Measurements from ENCODE around the gene YWHAE. TPM values are rescaled to one million over a fixed set of nuclear protein-coding genes. Genes with fewer than 3 reads are reported as not detected.
A peak's percentile ranks its signal among the peaks of the same experiment; 100 is the strongest.
"Not testable (repeated sequence)": the region's sequence is repeated elsewhere in the genome, so short reads cannot be mapped to it uniquely, and the experiment has no call there.

The YWHAE gene
- total RNA-seq = 160 TPM
- polyA plus RNA-seq = 264 TPM
- long read RNA-seq, donor 1, transcript YWHAE-201 (6 exons, 2,211 nt) = major isoform, 23 of 35 reads
- long read RNA-seq, donor 1, partial matches to known transcripts = 7 of 35 reads
- long read RNA-seq, donor 1, other reads (novel, unspliced or antisense) = 0 of 35 reads
- long read RNA-seq, donor 2 = 0 reads
- long read RNA-seq, donor 3, transcript YWHAE-204 (3 exons, 691 nt) = minor isoform, 10 of 338 reads
- long read RNA-seq, donor 3, transcript YWHAE-201 (6 exons, 2,211 nt) = major isoform, 246 of 338 reads
- long read RNA-seq, donor 3, transcript YWHAE-208 (7 exons, 1,818 nt) = minor isoform, 9 of 338 reads
- long read RNA-seq, donor 3, transcript YWHAE-205 (2 exons, 465 nt) = minor isoform, 59 of 338 reads
- long read RNA-seq, donor 3, partial matches to known transcripts = 13 of 338 reads
- long read RNA-seq, donor 3, other reads (novel, unspliced or antisense) = 0 of 338 reads
- long read RNA-seq, donor 4, transcript YWHAE-205 (2 exons, 465 nt) = minor isoform, 39 of 177 reads
- long read RNA-seq, donor 4, transcript YWHAE-201 (6 exons, 2,211 nt) = major isoform, 103 of 177 reads
- long read RNA-seq, donor 4, transcript YWHAE-208 (7 exons, 1,818 nt) = minor isoform, 5 of 177 reads
- long read RNA-seq, donor 4, partial matches to known transcripts = 25 of 177 reads
- long read RNA-seq, donor 4, other reads (novel, unspliced or antisense) = 0 of 177 reads
- long read RNA-seq, donor 5, transcript YWHAE-208 (7 exons, 1,818 nt) = minor isoform, 8 of 422 reads
- long read RNA-seq, donor 5, transcript YWHAE-204 (3 exons, 691 nt) = minor isoform, 11 of 422 reads
- long read RNA-seq, donor 5, transcript YWHAE-205 (2 exons, 465 nt) = minor isoform, 96 of 422 reads
- long read RNA-seq, donor 5, transcript YWHAE-201 (6 exons, 2,211 nt) = major isoform, 272 of 422 reads
- long read RNA-seq, donor 5, partial matches to known transcripts = 33 of 422 reads
- long read RNA-seq, donor 5, other reads (novel, unspliced or antisense) = 0 of 422 reads
- long read RNA-seq, donor 6, transcript YWHAE-204 (3 exons, 691 nt) = minor isoform, 6 of 184 reads
- long read RNA-seq, donor 6, transcript YWHAE-201 (6 exons, 2,211 nt) = major isoform, 98 of 184 reads
- long read RNA-seq, donor 6, transcript YWHAE-205 (2 exons, 465 nt) = minor isoform, 11 of 184 reads
- long read RNA-seq, donor 6, partial matches to known transcripts = 64 of 184 reads
- long read RNA-seq, donor 6, other reads (novel, unspliced or antisense) = 0 of 184 reads
- long read RNA-seq, donor 7, transcript YWHAE-205 (2 exons, 465 nt) = minor isoform, 39 of 262 reads
- long read RNA-seq, donor 7, transcript YWHAE-213 (1 exons, 1,374 nt) = minor isoform, 16 of 262 reads
- long read RNA-seq, donor 7, transcript YWHAE-201 (6 exons, 2,211 nt) = major isoform, 150 of 262 reads
- long read RNA-seq, donor 7, transcript YWHAE-208 (7 exons, 1,818 nt) = minor isoform, 7 of 262 reads
- long read RNA-seq, donor 7, partial matches to known transcripts = 42 of 262 reads
- long read RNA-seq, donor 7, other reads (novel, unspliced or antisense) = 0 of 262 reads
- long read RNA-seq, donor 8, transcript YWHAE-205 (2 exons, 465 nt) = minor isoform, 20 of 113 reads
- long read RNA-seq, donor 8, transcript YWHAE-201 (6 exons, 2,211 nt) = major isoform, 50 of 113 reads
- long read RNA-seq, donor 8, transcript YWHAE-204 (3 exons, 691 nt) = minor isoform, 5 of 113 reads
- long read RNA-seq, donor 8, partial matches to known transcripts = 35 of 113 reads
- long read RNA-seq, donor 8, other reads (novel, unspliced or antisense) = 0 of 113 reads
- long read RNA-seq, donor 9, transcript YWHAE-205 (2 exons, 465 nt) = minor isoform, 29 of 160 reads
- long read RNA-seq, donor 9, transcript YWHAE-201 (6 exons, 2,211 nt) = major isoform, 109 of 160 reads
- long read RNA-seq, donor 9, partial matches to known transcripts = 13 of 160 reads
- long read RNA-seq, donor 9, other reads (novel, unspliced or antisense) = 0 of 160 reads
- long read RNA-seq, donor 10, transcript YWHAE-205 (2 exons, 465 nt) = minor isoform, 37 of 201 reads
- long read RNA-seq, donor 10, transcript YWHAE-208 (7 exons, 1,818 nt) = minor isoform, 6 of 201 reads
- long read RNA-seq, donor 10, transcript YWHAE-204 (3 exons, 691 nt) = minor isoform, 9 of 201 reads
- long read RNA-seq, donor 10, transcript YWHAE-201 (6 exons, 2,211 nt) = major isoform, 95 of 201 reads
- long read RNA-seq, donor 10, partial matches to known transcripts = 53 of 201 reads
- long read RNA-seq, donor 10, other reads (novel, unspliced or antisense) = 0 of 201 reads

GRCh38 chr17:1399679-1400512 is at the start of gene YWHAE:
YWHAE (minus strand) TSS chr17:1400222; CDS start chr17:1400110, 112 bp downstream.
- under 1% methylated on average over 82 of the region's 82 CpGs for WGBS
- peak within 1 kb of the TSS; percentile 74 to 100 for H3K4me3 ChIP-seq (ENCODE audit: low read length in 2 of 2)
- peaks cover 12 to 21% of the 10 kb centered on the region in 2 donors for H3K4me1 ChIP-seq (ENCODE audit: control insufficient read depth in 2 of 2, insufficient read depth in 2 of 2, low read length in 2 of 2)

GRCh38 chr17:1449412-1449967 is 49.5 kb upstream of the YWHAE start:
- DNase-seq (ENCODE audit: low read depth in 6 of 9, low spot score in 9 of 9) = no peak
- Histone ChIP-seq H3K27ac (ENCODE audit: low read depth in 1 of 2, low read length in 1 of 2) (no peak overlapping the region), H3K4me3 (ENCODE audit: low read length in 2 of 2) (no peak overlapping the region), H3K9me3 (ENCODE audit: control insufficient read depth in 2 of 2, insufficient read depth in 1 of 2, low read length in 1 of 2) (no peaks in the 10 kb centered on the region), H3K4me1 (ENCODE audit: control insufficient read depth in 2 of 2, insufficient read depth in 2 of 2, low read length in 2 of 2) (peaks cover 5 to 18% of the 10 kb centered on the region in 2 donors), H3K36me3 (ENCODE audit: control insufficient read depth in 2 of 2, insufficient read depth in 2 of 2, low read length in 1 of 2) (peaks cover 22 to 29% of the 10 kb centered on the region in 2 donors), H3K27me3 (ENCODE audit: control insufficient read depth in 2 of 2, insufficient read depth in 1 of 2, low read length in 1 of 2) (no peaks in the 10 kb centered on the region)
- WGBS = 96% methylated on average over 5 of the region's 5 CpGs

More at GRCh38 chr17:1399679-1400512, at the start of gene YWHAE:
- DNase-seq (ENCODE audit: low read depth in 6 of 9, low spot score in 9 of 9) = peak; percentile 83 to 97 (median 92)
- Histone ChIP-seq H3K36me3 (ENCODE audit: control insufficient read depth in 2 of 2, insufficient read depth in 2 of 2, low read length in 1 of 2) (peaks cover 7 to 13% of the 10 kb centered on the region in 2 donors), H3K27me3 (ENCODE audit: control insufficient read depth in 2 of 2, insufficient read depth in 1 of 2, low read length in 1 of 2) (no peaks in the 10 kb centered on the region), H3K27ac (ENCODE audit: low read depth in 1 of 2, low read length in 1 of 2) (peak within 1 kb of the TSS; percentile 94 to 98), H3K9me3 (ENCODE audit: control insufficient read depth in 2 of 2, insufficient read depth in 1 of 2, low read length in 1 of 2) (peaks cover 0 to 7% of the 10 kb centered on the region in 2 donors)

GRCh38 chr17:1447052-1447451 is 47.0 kb upstream of the YWHAE start:
- no peaks in the 10 kb centered on the region for H3K9me3 ChIP-seq (ENCODE audit: control insufficient read depth in 2 of 2, insufficient read depth in 1 of 2, low read length in 1 of 2)
- no peak for DNase-seq (ENCODE audit: low read depth in 6 of 9, low spot score in 9 of 9)
- H3K27me3 ChIP-seq (ENCODE audit: control insufficient read depth in 2 of 2, insufficient read depth in 1 of 2, low read length in 1 of 2) = no peaks in the 10 kb centered on the region
- H3K36me3 ChIP-seq (ENCODE audit: control insufficient read depth in 2 of 2, insufficient read depth in 2 of 2, low read length in 1 of 2) = peaks cover 19 to 27% of the 10 kb centered on the region in 2 donors
- no peak overlapping the region for H3K4me3 ChIP-seq (ENCODE audit: low read length in 2 of 2)
- peaks cover 4 to 8% of the 10 kb centered on the region in 2 donors for H3K4me1 ChIP-seq (ENCODE audit: control insufficient read depth in 2 of 2, insufficient read depth in 2 of 2, low read length in 2 of 2)
- 50% methylated on average over 7 of the region's 7 CpGs for WGBS
- H3K27ac ChIP-seq (ENCODE audit: low read depth in 1 of 2, low read length in 1 of 2) = peak overlapping the region in 1 of 2 donors; percentile 17

GRCh38 chr17:1446201-1446600 is 46.2 kb upstream of the YWHAE start:
- no peak for DNase-seq (ENCODE audit: low read depth in 6 of 9, low spot score in 9 of 9)
- peaks cover 13 to 24% of the 10 kb centered on the region in 2 donors for H3K36me3 ChIP-seq (ENCODE audit: control insufficient read depth in 2 of 2, insufficient read depth in 2 of 2, low read length in 1 of 2)
- peaks cover 4 to 8% of the 10 kb centered on the region in 2 donors for H3K4me1 ChIP-seq (ENCODE audit: control insufficient read depth in 2 of 2, insufficient read depth in 2 of 2, low read length in 2 of 2)
- H3K9me3 ChIP-seq (ENCODE audit: control insufficient read depth in 2 of 2, insufficient read depth in 1 of 2, low read length in 1 of 2) = no peaks in the 10 kb centered on the region
- H3K27ac ChIP-seq (ENCODE audit: low read depth in 1 of 2, low read length in 1 of 2) = no peak overlapping the region
- WGBS = 96% methylated on average over 12 of the region's 12 CpGs
- no peaks in the 10 kb centered on the region for H3K27me3 ChIP-seq (ENCODE audit: control insufficient read depth in 2 of 2, insufficient read depth in 1 of 2, low read length in 1 of 2)
- no peak overlapping the region for H3K4me3 ChIP-seq (ENCODE audit: low read length in 2 of 2)

GRCh38 chr17:1445695-1446094 is 45.7 kb upstream of the YWHAE start:
- 98% methylated on average over 4 of the region's 4 CpGs for WGBS
- not testable (repeated sequence) for H3K4me3 ChIP-seq (ENCODE audit: low read length in 2 of 2); H3K27ac ChIP-seq (ENCODE audit: low read depth in 1 of 2, low read length in 1 of 2)

GRCh38 chr17:1442721-1443120 is 42.7 kb upstream of the YWHAE start:
- peaks cover 8 to 22% of the 10 kb centered on the region in 2 donors for H3K36me3 ChIP-seq (ENCODE audit: control insufficient read depth in 2 of 2, insufficient read depth in 2 of 2, low read length in 1 of 2)
- whole genome bisulfite sequencing = 99% methylated on average over 6 of the region's 6 CpGs
- H3K27ac ChIP-seq (ENCODE audit: low read depth in 1 of 2, low read length in 1 of 2); H3K4me1 ChIP-seq (ENCODE audit: control insufficient read depth in 2 of 2, insufficient read depth in 2 of 2, low read length in 2 of 2); H3K4me3 ChIP-seq (ENCODE audit: low read length in 2 of 2); H3K9me3 ChIP-seq (ENCODE audit: control insufficient read depth in 2 of 2, insufficient read depth in 1 of 2, low read length in 1 of 2); DNase-seq (ENCODE audit: low read depth in 6 of 9, low spot score in 9 of 9); H3K27me3 ChIP-seq (ENCODE audit: control insufficient read depth in 2 of 2, insufficient read depth in 1 of 2, low read length in 1 of 2): not testable (repeated sequence)

More at GRCh38 chr17:1445695-1446094, 45.7 kb upstream of the YWHAE start:
- H3K4me1 ChIP-seq (ENCODE audit: control insufficient read depth in 2 of 2, insufficient read depth in 2 of 2, low read length in 2 of 2); H3K9me3 ChIP-seq (ENCODE audit: control insufficient read depth in 2 of 2, insufficient read depth in 1 of 2, low read length in 1 of 2); H3K27me3 ChIP-seq (ENCODE audit: control insufficient read depth in 2 of 2, insufficient read depth in 1 of 2, low read length in 1 of 2); DNase-seq (ENCODE audit: low read depth in 6 of 9, low spot score in 9 of 9): not testable (repeated sequence)
- peaks cover 13 to 28% of the 10 kb centered on the region in 2 donors for H3K36me3 ChIP-seq (ENCODE audit: control insufficient read depth in 2 of 2, insufficient read depth in 2 of 2, low read length in 1 of 2)

GRCh38 chr17:1442187-1442586 is 42.2 kb upstream of the YWHAE start:
- Histone ChIP-seq H3K27ac (ENCODE audit: low read depth in 1 of 2, low read length in 1 of 2) (no peak overlapping the region), H3K9me3 (ENCODE audit: control insufficient read depth in 2 of 2, insufficient read depth in 1 of 2, low read length in 1 of 2) (no peaks in the 10 kb centered on the region), H3K36me3 (ENCODE audit: control insufficient read depth in 2 of 2, insufficient read depth in 2 of 2, low read length in 1 of 2) (peaks cover 12 to 23% of the 10 kb centered on the region in 2 donors), H3K4me1 (ENCODE audit: control insufficient read depth in 2 of 2, insufficient read depth in 2 of 2, low read length in 2 of 2) (peaks cover 0 to 5% of the 10 kb centered on the region in 2 donors), H3K27me3 (ENCODE audit: control insufficient read depth in 2 of 2, insufficient read depth in 1 of 2, low read length in 1 of 2) (no peaks in the 10 kb centered on the region), H3K4me3 (ENCODE audit: low read length in 2 of 2) (no peak overlapping the region)
- DNase-seq (ENCODE audit: low read depth in 6 of 9, low spot score in 9 of 9) = no peak
- 98% methylated on average over 4 of the region's 4 CpGs for WGBS
